ENCODE measurements around the gene KCNE5.

The KCNE5 gene

GRCh38 chrX:109623997-109624396 is 975 bp downstream of the KCNE5 start:
- TF ChIP-seq BHLHE40 (IDR thresholded peaks at IDR 0.05; ENCODE audit: borderline replicate concordance) = no peak
- TF ChIP-seq, protein P1, sequence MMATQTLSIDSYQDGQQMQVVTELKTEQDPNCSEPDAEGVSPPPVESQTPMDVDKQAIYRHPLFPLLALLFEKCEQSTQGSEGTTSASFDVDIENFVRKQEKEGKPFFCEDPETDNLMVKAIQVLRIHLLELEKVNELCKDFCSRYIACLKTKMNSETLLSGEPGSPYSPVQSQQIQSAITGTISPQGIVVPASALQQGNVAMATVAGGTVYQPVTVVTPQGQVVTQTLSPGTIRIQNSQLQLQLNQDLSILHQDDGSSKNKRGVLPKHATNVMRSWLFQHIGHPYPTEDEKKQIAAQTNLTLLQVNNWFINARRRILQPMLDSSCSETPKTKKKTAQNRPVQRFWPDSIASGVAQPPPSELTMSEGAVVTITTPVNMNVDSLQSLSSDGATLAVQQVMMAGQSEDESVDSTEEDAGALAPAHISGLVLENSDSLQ (IDR thresholded peaks at IDR 0.05) = no peak
- TF ChIP-seq LEF1 (IDR thresholded peaks at IDR 0.05; ENCODE audit: borderline replicate concordance) = no peak
- no peak for TF ChIP-seq CTBP1 (IDR thresholded peaks at IDR 0.05; ENCODE audit: borderline replicate concordance)
- TF ChIP-seq NFRKB (IDR thresholded peaks at IDR 0.05) = no peak
- no peak for TF ChIP-seq ARNT (IDR thresholded peaks at IDR 0.05)
- TF ChIP-seq ELF4 (IDR thresholded peaks at IDR 0.05) = no peak
- ChIA-PET POLR2A (no interaction called here), CTCF (interaction anchor here (2.0 kb wide), 1 partner anchor 139 kb away, joined by 8 read pairs; no protein-coding TSS in a partner anchor)
- DNase-seq (ENCODE audit: extremely low spot score) = no peak

- CTCF ChIA-PET = interaction anchor here (2.0 kb wide), 1 partner anchor 137 kb away, joined by 8 read pairs; no protein-coding TSS in a partner anchor
Measured at GRCh38 chrX:109622270-109622669, 2.7 kb downstream of the KCNE5 start.

GRCh38 chrX:109619771-109620170 is 5.2 kb downstream of the KCNE5 start:
- CTCF ChIA-PET = no interaction called here
- POLR2A ChIA-PET = no interaction called here
- DNase-seq (ENCODE audit: extremely low spot score) = no peak
- TF ChIP-seq ELF4 (IDR thresholded peaks at IDR 0.05) (no peak), NFRKB (IDR thresholded peaks at IDR 0.05) (no peak), BHLHE40 (IDR thresholded peaks at IDR 0.05; ENCODE audit: borderline replicate concordance) (no peak), L3MBTL2 (conservative IDR thresholded peaks at IDR 0.05) (no peak), ZNF384 (IDR thresholded peaks at IDR 0.05) (no peak), SP1 (IDR thresholded peaks at IDR 0.05) (no peak), FOXM1 (IDR thresholded peaks at IDR 0.05; ENCODE audit: borderline replicate concordance) (no peak), HDGF (IDR thresholded peaks at IDR 0.05; ENCODE audit: borderline replicate concordance) (no peak), SUZ12 (IDR thresholded peaks at IDR 0.05) (no peak), FOXK2 (IDR thresholded peaks at IDR 0.05) (no peak), CTBP1 (IDR thresholded peaks at IDR 0.05; ENCODE audit: borderline replicate concordance) (no peak), LEF1 (IDR thresholded peaks at IDR 0.05; ENCODE audit: borderline replicate concordance) (no peak), TARDBP (IDR thresholded peaks at IDR 0.05) (no peak), ARNT (IDR thresholded peaks at IDR 0.05) (no peak), FOXA1 (IDR thresholded peaks at IDR 0.05) (no peak)
- TF ChIP-seq, protein P1 (IDR thresholded peaks at IDR 0.05) = no peak

More at GRCh38 chrX:109622270-109622669, 2.7 kb downstream of the KCNE5 start:
- POLR2A ChIA-PET = no interaction called here
- DNase-seq (ENCODE audit: extremely low spot score) = no peak
- TF ChIP-seq L3MBTL2 (conservative IDR thresholded peaks at IDR 0.05) (no peak), ARNT (IDR thresholded peaks at IDR 0.05) (no peak), SP1 (IDR thresholded peaks at IDR 0.05) (no peak), NFRKB (IDR thresholded peaks at IDR 0.05) (no peak), FOXK2 (IDR thresholded peaks at IDR 0.05) (no peak), HDGF (IDR thresholded peaks at IDR 0.05; ENCODE audit: borderline replicate concordance) (no peak), FOXM1 (IDR thresholded peaks at IDR 0.05; ENCODE audit: borderline replicate concordance) (no peak), SUZ12 (IDR thresholded peaks at IDR 0.05) (no peak), LEF1 (IDR thresholded peaks at IDR 0.05; ENCODE audit: borderline replicate concordance) (no peak), ELF4 (IDR thresholded peaks at IDR 0.05) (no peak), CTBP1 (IDR thresholded peaks at IDR 0.05; ENCODE audit: borderline replicate concordance) (no peak), ZNF384 (IDR thresholded peaks at IDR 0.05) (no peak), FOXA1 (IDR thresholded peaks at IDR 0.05) (no peak), BHLHE40 (IDR thresholded peaks at IDR 0.05; ENCODE audit: borderline replicate concordance) (no peak), TARDBP (IDR thresholded peaks at IDR 0.05) (no peak)
- TF ChIP-seq, protein P1 (IDR thresholded peaks at IDR 0.05) = no peak

- CTCF ChIA-PET = no interaction called here
- POLR2A ChIA-PET = no interaction called here
- DNase-seq (ENCODE audit: extremely low spot score) = no peak
- TF ChIP-seq BHLHE40 (IDR thresholded peaks at IDR 0.05; ENCODE audit: borderline replicate concordance) (no peak), NFRKB (IDR thresholded peaks at IDR 0.05) (no peak), ELF4 (IDR thresholded peaks at IDR 0.05) (no peak), FOXM1 (IDR thresholded peaks at IDR 0.05; ENCODE audit: borderline replicate concordance) (no peak), LEF1 (IDR thresholded peaks at IDR 0.05; ENCODE audit: borderline replicate concordance) (no peak), FOXK2 (IDR thresholded peaks at IDR 0.05) (no peak), L3MBTL2 (conservative IDR thresholded peaks at IDR 0.05) (no peak), ZNF384 (IDR thresholded peaks at IDR 0.05) (no peak), HDGF (IDR thresholded peaks at IDR 0.05; ENCODE audit: borderline replicate concordance) (no peak)
Measured at GRCh38 chrX:109614951-109615350, 10.0 kb downstream of the KCNE5 start.

GRCh38 chrX:109601486-109601885 is 23.5 kb downstream of the KCNE5 start:
- POLR2A ChIA-PET = no interaction called here
- no peak for DNase-seq (ENCODE audit: extremely low spot score)
- CTCF ChIA-PET = interaction anchor here (1.1 kb wide), 1 partner anchor 289 kb away, joined by 3 read pairs; no protein-coding TSS in a partner anchor
- TF ChIP-seq, protein P1 (IDR thresholded peaks at IDR 0.05) = no peak
- TF ChIP-seq FOXM1 (IDR thresholded peaks at IDR 0.05; ENCODE audit: borderline replicate concordance) (no peak), FOXA1 (IDR thresholded peaks at IDR 0.05) (no peak), SP1 (IDR thresholded peaks at IDR 0.05) (no peak)

- no peak for DNase-seq (ENCODE audit: extremely low spot score)
- ChIA-PET CTCF (interaction anchor here (1.1 kb wide), 1 partner anchor 291 kb away, joined by 3 read pairs; no protein-coding TSS in a partner anchor), POLR2A (no interaction called here)
- TF ChIP-seq FOXA1 (IDR thresholded peaks at IDR 0.05) = no peak
- TF ChIP-seq CTBP1 (IDR thresholded peaks at IDR 0.05; ENCODE audit: borderline replicate concordance) = no peak
- TF ChIP-seq SUZ12 (IDR thresholded peaks at IDR 0.05) = no peak
- no peak for TF ChIP-seq LEF1 (IDR thresholded peaks at IDR 0.05; ENCODE audit: borderline replicate concordance)
- no peak for TF ChIP-seq HDGF (IDR thresholded peaks at IDR 0.05; ENCODE audit: borderline replicate concordance)
Measured at GRCh38 chrX:109600237-109600651, 24.7 kb downstream of the KCNE5 start.

Measured in HEK293T (cell line).